Upper lobe of left lung (tissue), 6 donors: Measurements from ENCODE around the gene FAM200B. TPM values are rescaled to one million over a fixed set of nuclear protein-coding genes. Genes with fewer than 3 reads are reported as not detected.

Experiments
- ATAC-seq, 2 donors: fragments of 200-7000 bp; cut with Tn5 transposase; one replicate each; pipeline ENCODE4 v1.9.1; 2022; ENCODE audit warnings: mild to moderate bottlenecking in 2 of 2, moderate library complexity in 2 of 2; ENCODE audit not compliant: low FRiP score in 2 of 2
- DNase-seq, 2 donors: peaks; one replicate each; pipeline ENCODE4 v3.0.0-alpha.2; 2019 to 2020
- H3K27ac ChIP-seq, 4 donors: fragments of 200-600 bp; sonication (generic); one replicate each; pipeline ENCODE4 v1.5.1; 2016 to 2019
- H3K27me3 ChIP-seq, 4 donors: fragments of 200-600 bp; sonication (generic); one replicate each; pipeline ENCODE4 v1.5.1; 2017 to 2019
- H3K36me3 ChIP-seq, 4 donors: fragments of 200-600 bp; sonication (generic); one replicate each; pipeline ENCODE4 v1.5.1; 2016 to 2019
- H3K4me1 ChIP-seq, 4 donors: fragments of 200-600 bp; sonication (generic); one replicate each; pipeline ENCODE4 v1.5.1; 2018 to 2019
- H3K4me3 ChIP-seq, 4 donors: fragments of 200-600 bp; sonication (generic); one replicate each; pipeline ENCODE4 v1.5.1; 2017 to 2019; ENCODE audit warnings: mild to moderate bottlenecking in 2 of 4, moderate library complexity in 1 of 4
- H3K9me3 ChIP-seq, 4 donors: fragments of 200-600 bp; sonication (generic); one replicate each; pipeline ENCODE4 v1.5.1; 2018 to 2019
- CTCF ChIP-seq, 6 experiments: fragments of 450-650 bp in 4 of 6; fragments of 200-600 bp in 2 of 6; sonication (generic) in 2 of 6; IDR thresholded peaks; one replicate each; pipeline ENCODE4 v1.5.1; 2016 to 2019; ENCODE audit warnings: antibody characterized with exemption in 6 of 6
- EP300 ChIP-seq, 4 donors: sonication (generic); formaldehyde crosslinking; IDR thresholded peaks; one replicate each; pipeline ENCODE4 v1.5.1; 2017; ENCODE audit warnings: antibody characterized with exemption in 4 of 4, control low read depth in 2 of 4
- POLR2A ChIP-seq, 4 donors: fragments of 450-650 bp; IDR thresholded peaks; one replicate each; pipeline ENCODE4 v1.5.1; 2016 to 2017; ENCODE audit warnings: antibody characterized with exemption in 4 of 4, mild to moderate bottlenecking in 2 of 4
- POLR2AphosphoS5 ChIP-seq, 2 donors: sonication (generic); formaldehyde crosslinking; IDR thresholded peaks; one replicate each; pipeline ENCODE4 v1.5.1; 2017; ENCODE audit warnings: antibody characterized with exemption in 2 of 2
- WGBS, 2 donors: methylation state at CpG; one replicate each; pipeline ENCODE4 v1.1.5; 2017 to 2018; 5-methylcytosine and 5-hydroxymethylcytosine counted together
- total RNA-seq, 6 donors: library from RNA; depleted of rRNA in 4 of 6; stranded (reverse); fragments of >200 nt in 4 of 6; gene quantifications; one replicate each; pipeline versions ENCODE4 v1.1.0 to v1.2.1, GENCODE V29; 2016 to 2021
- donor health status: DM: no; HTN: no; CAD: no; lungs with moderate emphysema.
- donor health status: DM: no; HTN: yes; CAD: no; lungs with severe emphysema.

The FAM200B gene
- total RNA-seq, 6 donors from 2014 or later, result 13.6 to 48.2 (median 26.9) TPM

- TF ChIP-seq CTCF (IDR thresholded peaks at IDR 0.05) (no peak), POLR2A (IDR thresholded peaks at IDR 0.05) (no peak), EP300 (IDR thresholded peaks at IDR 0.05) (no peak), POLR2AphosphoS5 (IDR thresholded peaks at IDR 0.05) (no peak)
- Histone ChIP-seq H3K9me3 (peaks cover 0 to 9% (median 1%) of the 10 kb centered on the region in 4 donors), H3K27me3 (no peaks in the 10 kb centered on the region), H3K27ac (no peak overlapping the region), H3K4me3 (no peak overlapping the region), H3K4me1 (no peaks in the 10 kb centered on the region), H3K36me3 (no peaks in the 10 kb centered on the region)
- ATAC-seq, result no peak
- WGBS, 2 donors, result 71 to 100% methylated on average over 1 of the region's 1 CpG
- no peak for DNase-seq
Measured at GRCh38 chr4:15738877-15739276, 57.2 kb downstream of the FAM200B start.

Other genes starting within 250 kb of the FAM200B start
- gene CC2D2A, start 211.9 kb upstream of the FAM200B start, total RNA-seq, result 10 to 100 TPM; 16.3 to 47.4 (median 25.1) TPM
- 100 to 1,000 TPM in 2 of 6 donors, 10 to 100 TPM in 4; 52.4 to 146 (median 94.9) TPM for gene FBXL5, start 26.5 kb upstream of the FAM200B start, total RNA-seq
- 10 to 100 TPM in 4 of 6 donors, 1 to 10 TPM in 2; 4.2 to 19.5 (median 11.1) TPM for gene BST1, start 21.2 kb downstream of the FAM200B start, total RNA-seq
- 10 to 100 TPM in 5 of 6 donors, 1 to 10 TPM in 1; 8.5 to 72.3 (median 28.3) TPM for gene CD38, start 96.5 kb downstream of the FAM200B start, total RNA-seq